HEK293 (cell line): ENCODE data around the gene ERAP2.

Source experiments
- ATF2 ChIP-seq: fragments of 450-650 bp; formaldehyde crosslinking; IDR thresholded peaks from 2 replicates; pipeline ENCODE4 v1.5.1; 2016; ENCODE audit warnings: missing biosample characterization, missing genetic modification characterization, low read depth
- CTCF ChIP-seq: fragments of 450-650 bp; formaldehyde crosslinking; IDR thresholded peaks from 2 replicates; pipeline ENCODE4 v1.5.1; 2016; ENCODE audit warnings: missing biosample characterization, missing genetic modification characterization
- PBX3 ChIP-seq: sonication (generic); formaldehyde crosslinking; IDR thresholded peaks from 2 replicates; pipeline ENCODE4 v1.8.1; 2022; ENCODE audit warnings: mild to moderate bottlenecking, moderate library complexity, missing genetic modification reagents
- PRDM4 ChIP-seq: fragments of 450-650 bp; formaldehyde crosslinking; IDR thresholded peaks from 2 replicates; pipeline ENCODE4 v1.5.1; 2017; ENCODE audit warnings: missing biosample characterization, missing genetic modification characterization
- REST ChIP-seq: fragments of 450-650 bp; formaldehyde crosslinking; IDR thresholded peaks from 2 replicates; pipeline ENCODE4 v1.5.1; 2016; ENCODE audit warnings: missing biosample characterization, missing genetic modification characterization
- SETDB1 ChIP-seq: IDR thresholded peaks from one replicate; pipeline ENCODE4 v1.6.1; 2017; ENCODE audit warnings: mild to moderate bottlenecking, low read length, moderate library complexity, mixed read lengths; ENCODE audit not compliant: insufficient read length
- YY2 ChIP-seq: fragments of 450-650 bp; formaldehyde crosslinking; IDR thresholded peaks from 2 replicates; pipeline ENCODE4 v1.5.1; 2016; ENCODE audit warnings: missing biosample characterization, missing genetic modification characterization
- ZBTB11 ChIP-seq: fragments of 450-650 bp; formaldehyde crosslinking; conservative IDR thresholded peaks from 2 replicates; pipeline ENCODE4 v1.5.1; 2016; ENCODE audit warnings: low read depth, missing biosample characterization, missing genetic modification characterization
- ZBTB7A ChIP-seq: fragments of 450-650 bp; formaldehyde crosslinking; IDR thresholded peaks from 2 replicates; pipeline ENCODE4 v1.5.1; 2016; ENCODE audit warnings: low read depth, missing biosample characterization, missing genetic modification characterization
- ZNF169 ChIP-seq: fragments of 450-650 bp; formaldehyde crosslinking; IDR thresholded peaks from 2 replicates; pipeline ENCODE4 v1.5.1; 2016; ENCODE audit warnings: missing biosample characterization, missing genetic modification characterization
- ZNF214 ChIP-seq: fragments of 450-650 bp; formaldehyde crosslinking; IDR thresholded peaks from 2 replicates; pipeline ENCODE4 v1.5.1; 2017; ENCODE audit warnings: missing biosample characterization, mild to moderate bottlenecking, missing genetic modification characterization, borderline replicate concordance
- ZNF549 ChIP-seq: fragments of 450-650 bp; IDR thresholded peaks from 2 replicates; pipeline ENCODE4 v1.5.1; 2018; ENCODE audit warnings: missing biosample characterization, missing genetic modification characterization, mild to moderate bottlenecking, inconsistent platforms, moderate library complexity
- ZNF558 ChIP-seq: fragments of 450-650 bp; formaldehyde crosslinking; IDR thresholded peaks from 2 replicates; pipeline ENCODE4 v1.5.1; 2016; ENCODE audit warnings: missing biosample characterization, missing genetic modification characterization

- TF ChIP-seq CTCF (tag by site-specific recombination) (no peak), ZNF549 (tag by site-specific recombination) (no peak), REST (tag by site-specific recombination) (no peak), YY2 (tag by site-specific recombination) (no peak), ZBTB11 (tag by site-specific recombination) (no peak), ATF2 (tag by site-specific recombination) (no peak), ZBTB7A (no peak), ZNF558 (no peak), ZNF214 (tag by site-specific recombination) (no peak), SETDB1 (no peak), PRDM4 (no peak), ZNF169 (tag by site-specific recombination) (no peak), PBX3 (CRISPR knock-in tag) (no peak)
These were observed 47.0 kb upstream of the ERAP2 start for GRCh38 chr5:96829297-96829696.
